ENCODE measurements around the gene MOAP1. TPM values are rescaled to one million over a fixed set of nuclear protein-coding genes. Genes with fewer than 3 reads are reported as not detected.
"Not testable (repeated sequence)": the region's sequence is repeated elsewhere in the genome, so short reads cannot be mapped to it uniquely, and the experiment has no call there.

Gene MOAP1
- total RNA-seq, 3 donors from 2014 or later, result 29.0 to 35.9 (median 31.1) TPM

DNA sequence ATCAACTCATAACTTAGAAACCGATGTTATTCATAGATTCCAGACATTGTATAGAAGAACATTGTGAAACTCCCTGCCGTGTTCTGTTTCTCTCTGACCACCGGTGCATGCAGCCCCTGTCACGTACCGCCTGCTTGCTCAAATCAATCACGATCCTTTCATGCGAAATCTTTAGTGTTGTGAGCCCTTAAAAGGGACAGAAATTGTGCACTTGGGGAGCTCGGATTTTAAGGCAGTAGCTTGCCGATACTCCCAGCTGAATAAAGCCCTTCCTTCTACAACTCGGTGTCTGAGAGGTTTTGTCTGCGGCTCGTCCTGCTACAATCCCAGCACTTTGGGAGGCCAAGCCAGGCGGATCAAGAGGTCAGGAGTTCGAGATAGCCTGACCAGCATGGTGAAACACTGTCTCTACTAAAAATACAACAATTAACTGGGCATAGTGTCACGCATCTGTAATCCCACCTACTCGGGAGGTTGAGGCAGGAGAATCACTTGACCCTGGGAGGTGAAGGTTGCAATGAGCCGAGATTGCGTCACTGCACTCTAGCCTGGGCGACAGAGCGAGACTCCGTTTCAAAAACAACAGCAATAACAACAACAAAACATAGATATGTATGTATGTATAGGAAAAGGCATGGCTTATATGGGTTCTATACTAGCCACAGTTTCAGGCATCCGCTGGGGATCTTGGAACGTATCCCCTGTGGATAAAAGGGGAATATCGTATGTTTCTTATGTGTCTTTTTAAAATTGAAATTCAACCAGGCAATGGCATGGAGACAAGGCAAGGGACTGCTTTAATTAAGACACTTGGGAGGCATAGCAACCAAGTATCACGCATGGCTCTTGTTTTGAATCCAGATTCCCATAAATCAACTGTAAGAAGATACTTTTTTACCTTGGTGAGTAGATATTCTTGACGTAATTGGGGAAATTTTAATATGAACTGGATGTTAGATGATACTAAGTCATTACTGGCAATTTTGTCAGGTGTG, 19.1 kb downstream of the MOAP1 start:
- H3K9me3 ChIP-seq; H3K4me1 ChIP-seq; H3K27me3 ChIP-seq; H3K27ac ChIP-seq; H3K4me3 ChIP-seq; DNase-seq (ENCODE audit: low spot score in 2 of 2); intact Hi-C loops (cut with DNase I; ENCODE audit: low total_unique reads); H3K36me3 ChIP-seq: not testable (repeated sequence)

DNA sequence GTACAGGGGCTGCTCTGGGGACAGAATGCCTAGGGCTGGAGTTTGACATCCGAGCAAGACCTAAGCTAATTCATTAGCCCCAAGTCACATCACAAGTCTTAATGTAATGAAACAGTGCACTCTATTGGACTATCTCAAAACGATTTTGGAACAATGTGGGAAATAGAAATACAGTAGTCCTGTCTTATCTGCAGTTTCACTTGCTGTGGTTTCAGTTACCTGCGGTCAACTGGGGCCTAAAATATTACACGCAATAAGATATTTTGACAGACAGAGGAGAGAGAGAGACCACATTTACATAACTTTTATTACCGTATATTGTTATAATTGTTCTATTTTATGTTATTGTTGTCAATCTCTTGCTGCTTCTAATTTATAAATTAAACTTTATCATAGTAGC, 21.1 kb downstream of the MOAP1 start:
- Histone ChIP-seq H3K4me3 (no peak overlapping the region), H3K36me3 (no peaks in the 10 kb centered on the region), H3K4me1 (no peaks in the 10 kb centered on the region), H3K9me3 (no peaks in the 10 kb centered on the region), H3K27ac (no peak overlapping the region), H3K27me3 (no peaks in the 10 kb centered on the region)
- TF ChIP-seq, protein P1, sequence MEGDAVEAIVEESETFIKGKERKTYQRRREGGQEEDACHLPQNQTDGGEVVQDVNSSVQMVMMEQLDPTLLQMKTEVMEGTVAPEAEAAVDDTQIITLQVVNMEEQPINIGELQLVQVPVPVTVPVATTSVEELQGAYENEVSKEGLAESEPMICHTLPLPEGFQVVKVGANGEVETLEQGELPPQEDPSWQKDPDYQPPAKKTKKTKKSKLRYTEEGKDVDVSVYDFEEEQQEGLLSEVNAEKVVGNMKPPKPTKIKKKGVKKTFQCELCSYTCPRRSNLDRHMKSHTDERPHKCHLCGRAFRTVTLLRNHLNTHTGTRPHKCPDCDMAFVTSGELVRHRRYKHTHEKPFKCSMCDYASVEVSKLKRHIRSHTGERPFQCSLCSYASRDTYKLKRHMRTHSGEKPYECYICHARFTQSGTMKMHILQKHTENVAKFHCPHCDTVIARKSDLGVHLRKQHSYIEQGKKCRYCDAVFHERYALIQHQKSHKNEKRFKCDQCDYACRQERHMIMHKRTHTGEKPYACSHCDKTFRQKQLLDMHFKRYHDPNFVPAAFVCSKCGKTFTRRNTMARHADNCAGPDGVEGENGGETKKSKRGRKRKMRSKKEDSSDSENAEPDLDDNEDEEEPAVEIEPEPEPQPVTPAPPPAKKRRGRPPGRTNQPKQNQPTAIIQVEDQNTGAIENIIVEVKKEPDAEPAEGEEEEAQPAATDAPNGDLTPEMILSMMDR (IDR thresholded peaks at IDR 0.05), result no peak
- TF ChIP-seq POLR2A (IDR thresholded peaks at IDR 0.05) (no peak), POLR2AphosphoS5 (IDR thresholded peaks at IDR 0.05) (no peak)
- DNase-seq (ENCODE audit: low spot score in 2 of 2), result no peak
- intact Hi-C loops (cut with DNase I; ENCODE audit: low total_unique reads), result no loop called here

DNA sequence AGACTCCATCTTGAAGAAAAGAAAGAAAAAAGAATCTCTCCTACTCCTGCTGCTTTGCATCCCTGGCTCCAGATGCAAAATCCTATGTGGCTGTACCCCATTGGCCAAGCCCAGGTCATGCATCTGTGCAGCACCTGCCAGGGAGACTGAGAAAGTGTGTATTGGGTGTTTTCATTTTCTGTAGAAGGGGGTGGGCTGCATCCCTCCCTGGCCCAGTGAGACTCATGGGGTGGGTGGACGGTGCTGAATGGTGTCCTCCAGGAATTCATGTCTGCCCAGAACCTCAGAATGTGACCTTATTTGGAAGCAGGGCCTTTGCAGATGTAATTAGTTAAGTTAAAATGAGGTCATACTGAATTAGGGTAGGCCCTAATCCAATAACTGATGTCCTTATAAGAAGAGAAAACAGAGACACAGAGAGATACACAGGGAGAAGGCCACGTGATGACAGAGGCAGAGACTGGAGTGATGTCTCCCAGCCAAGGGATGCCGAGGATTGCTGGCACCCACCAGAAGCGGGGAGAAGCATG, 23.2 kb downstream of the MOAP1 start:
- Histone ChIP-seq H3K27me3 (no peaks in the 10 kb centered on the region), H3K9me3 (no peaks in the 10 kb centered on the region), H3K27ac (no peak overlapping the region), H3K4me3 (no peak overlapping the region), H3K36me3 (no peaks in the 10 kb centered on the region), H3K4me1 (no peaks in the 10 kb centered on the region)
- TF ChIP-seq, protein P1 (IDR thresholded peaks at IDR 0.05), result no peak
- TF ChIP-seq POLR2A (IDR thresholded peaks at IDR 0.05) (no peak), POLR2AphosphoS5 (IDR thresholded peaks at IDR 0.05) (no peak)
- DNase-seq (ENCODE audit: low spot score in 2 of 2), result no peak
- intact Hi-C loops (cut with DNase I; ENCODE audit: low total_unique reads), result no loop called here

DNA sequence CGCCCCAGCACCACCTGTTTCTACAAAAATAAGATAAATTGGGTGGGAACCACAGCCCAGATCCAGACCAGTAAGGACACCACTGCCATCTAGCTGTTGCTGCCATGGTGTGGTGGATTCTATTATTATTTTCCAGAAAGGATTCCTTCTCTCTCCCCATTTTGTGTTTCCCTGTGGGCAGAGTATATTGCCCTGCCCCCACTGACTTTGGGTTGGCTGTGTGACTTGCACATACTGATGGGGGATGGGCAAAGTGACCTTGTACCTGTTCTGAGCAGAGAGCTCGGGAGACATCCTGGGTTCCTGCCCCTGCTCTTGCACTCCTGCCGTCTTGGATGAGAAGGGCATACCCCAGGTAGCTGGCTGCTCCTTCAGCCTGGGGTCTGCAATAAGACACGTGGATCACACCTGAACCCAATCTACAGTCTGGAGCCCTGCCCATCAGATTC, 24.3 kb downstream of the MOAP1 start:
- intact Hi-C loops (cut with DNase I; ENCODE audit: low total_unique reads), result no loop called here
- H3K27me3 ChIP-seq, result no peaks in the 10 kb centered on the region
- DNase-seq (ENCODE audit: low spot score in 2 of 2), result no peak
- TF ChIP-seq, protein P1 (IDR thresholded peaks at IDR 0.05), result no peak
- no peak for TF ChIP-seq POLR2AphosphoS5 (IDR thresholded peaks at IDR 0.05)
- TF ChIP-seq POLR2A (IDR thresholded peaks at IDR 0.05), result no peak
- no peaks in the 10 kb centered on the region for H3K36me3 ChIP-seq
- H3K4me1 ChIP-seq, result no peaks in the 10 kb centered on the region
- no peaks in the 10 kb centered on the region for H3K9me3 ChIP-seq
- H3K27ac ChIP-seq, result no peak overlapping the region
- H3K4me3 ChIP-seq, result no peak overlapping the region

DNA sequence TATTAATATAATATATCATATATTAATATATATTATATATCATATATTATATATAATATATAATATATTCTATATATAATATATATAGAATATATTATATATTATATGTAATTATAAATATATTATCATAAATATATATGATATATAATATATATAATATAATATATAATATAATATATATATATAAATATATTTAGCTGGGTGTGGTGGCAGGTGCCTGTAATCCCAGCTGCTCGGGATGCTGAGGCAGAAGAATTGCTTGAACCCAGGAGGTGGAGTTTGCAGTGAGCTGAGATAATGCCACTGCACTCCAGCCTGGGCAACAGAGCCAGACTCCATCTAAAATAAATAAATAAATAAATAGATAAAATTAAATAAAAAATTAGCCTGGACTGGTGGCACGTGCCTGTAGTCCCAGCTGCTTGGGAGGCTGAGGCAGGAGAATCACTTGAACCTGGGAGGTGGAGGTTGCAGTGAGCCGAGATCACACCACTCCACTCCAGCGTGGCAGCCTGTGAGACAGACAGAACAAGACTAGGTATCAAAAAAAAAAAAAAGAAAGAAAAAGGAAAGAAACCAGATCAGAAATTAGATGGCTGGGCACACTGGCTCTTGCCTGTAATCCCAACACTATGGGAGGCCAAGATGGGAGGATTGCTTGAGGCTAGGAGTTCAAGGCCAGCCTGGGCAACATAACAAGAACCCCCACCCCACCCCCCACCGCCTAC, 24.9 kb downstream of the MOAP1 start:
- H3K27ac ChIP-seq; H3K27me3 ChIP-seq; H3K9me3 ChIP-seq; H3K36me3 ChIP-seq; DNase-seq (ENCODE audit: low spot score in 2 of 2); H3K4me1 ChIP-seq; intact Hi-C loops (cut with DNase I; ENCODE audit: low total_unique reads); H3K4me3 ChIP-seq: not testable (repeated sequence)

DNA sequence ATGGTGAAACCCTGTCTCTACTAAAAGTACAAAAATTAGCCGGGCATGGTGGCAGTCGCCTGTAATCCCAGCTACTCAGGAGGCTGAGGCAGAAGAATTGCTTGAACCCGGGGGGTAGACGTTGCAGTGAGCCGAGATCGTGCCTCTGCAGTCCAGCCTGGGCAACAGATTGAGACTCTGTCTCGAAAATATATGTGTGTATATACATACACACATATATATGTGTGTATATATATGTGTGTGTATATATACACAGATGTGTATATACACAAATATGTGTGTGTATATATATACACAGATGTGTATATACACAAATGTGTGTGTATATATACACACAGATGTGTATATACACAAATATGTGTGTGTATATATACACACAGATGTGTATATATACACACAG, 26.3 kb downstream of the MOAP1 start:
- H3K27me3 ChIP-seq; H3K4me1 ChIP-seq; intact Hi-C loops (cut with DNase I; ENCODE audit: low total_unique reads); H3K9me3 ChIP-seq; H3K4me3 ChIP-seq; H3K36me3 ChIP-seq; DNase-seq (ENCODE audit: low spot score in 2 of 2); H3K27ac ChIP-seq: not testable (repeated sequence)

All from breast epithelium (tissue), 4 donors.